ENCODE measurements around the gene RPS6KC1. TPM values are rescaled to one million over a fixed set of nuclear protein-coding genes. Genes with fewer than 3 reads are reported as not detected.

Gene RPS6KC1
- polyA plus RNA-seq, 1 donor (not counting 4 experiments of a cell fraction or from before 2014, with no cell fraction given) = 13.0 TPM

DNA sequence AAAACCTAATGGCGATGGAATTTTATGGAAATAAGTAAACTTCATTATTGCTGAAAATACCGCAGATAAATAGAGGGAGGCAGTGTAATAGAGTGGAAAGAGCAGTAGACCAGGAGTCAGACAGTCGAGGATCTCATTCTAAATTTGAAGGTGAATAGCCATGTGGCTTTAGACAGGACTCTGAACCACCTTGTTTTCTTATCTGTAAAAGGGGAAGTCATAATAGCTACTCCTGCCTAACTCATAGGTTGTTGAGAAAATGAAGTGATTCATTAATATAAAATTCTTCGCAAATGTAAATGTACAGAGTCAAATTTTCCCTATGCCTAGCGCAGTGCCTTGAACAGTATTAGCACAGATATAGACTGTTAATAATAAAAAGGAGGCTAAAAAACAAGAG, 14.8 kb downstream of the RPS6KC1 start:
- dilution Hi-C loops (cut with MboI; ENCODE audit: extremely low pct_ligation_motif_present, low sequenced_read_pairs) = no loop called here
- Histone ChIP-seq H3K9ac (ENCODE audit: control insufficient read depth, extremely low read depth, insufficient read depth, low read length) (no peak overlapping the region), H3K27ac (ENCODE audit: control insufficient read depth, insufficient read depth, low read length) (no peak overlapping the region), H2AFZ (ENCODE audit: control insufficient read depth, low read length) (no peak overlapping the region), H3K9me1 (ENCODE audit: control insufficient read depth, extremely low read depth, insufficient read depth, low read length) (no peaks in the 10 kb centered on the region), H3K4me1 (ENCODE audit: control insufficient read depth, extremely low read depth, insufficient read depth, low read length) (no peaks in the 10 kb centered on the region), H3K4me3 (ENCODE audit: control insufficient read depth in 2 of 3, extremely low read depth in 1 of 3, insufficient read depth in 2 of 3, low read depth in 1 of 3, low read length in 3 of 3) (no peak overlapping the region), H3K4me2 (ENCODE audit: control insufficient read depth, extremely low read depth, insufficient read depth, low read depth, low read length) (no peak overlapping the region), H4K20me1 (ENCODE audit: control insufficient read depth, extremely low read depth, insufficient read depth, low read length) (no peaks in the 10 kb centered on the region), H3K79me2 (ENCODE audit: control insufficient read depth, insufficient read depth, low read length) (peaks cover 5% of the 10 kb centered on the region), H3K9me3 (ENCODE audit: control insufficient read depth, low read depth, low read length) (no peaks in the 10 kb centered on the region), H3K27me3 (ENCODE audit: control insufficient read depth, extremely low read depth, insufficient read depth, low read length) (no peaks in the 10 kb centered on the region), H3K36me3 (ENCODE audit: control insufficient read depth in 2 of 2, extremely low read depth in 1 of 2, insufficient read depth in 2 of 2, low read length in 2 of 2) (peaks cover 0 to 2% of the 10 kb centered on the region in 2 experiments)
- TF ChIP-seq EZH2 (IDR thresholded peaks at IDR 0.05; ENCODE audit: low read length) = no peak
- TF ChIP-seq, protein P1, sequence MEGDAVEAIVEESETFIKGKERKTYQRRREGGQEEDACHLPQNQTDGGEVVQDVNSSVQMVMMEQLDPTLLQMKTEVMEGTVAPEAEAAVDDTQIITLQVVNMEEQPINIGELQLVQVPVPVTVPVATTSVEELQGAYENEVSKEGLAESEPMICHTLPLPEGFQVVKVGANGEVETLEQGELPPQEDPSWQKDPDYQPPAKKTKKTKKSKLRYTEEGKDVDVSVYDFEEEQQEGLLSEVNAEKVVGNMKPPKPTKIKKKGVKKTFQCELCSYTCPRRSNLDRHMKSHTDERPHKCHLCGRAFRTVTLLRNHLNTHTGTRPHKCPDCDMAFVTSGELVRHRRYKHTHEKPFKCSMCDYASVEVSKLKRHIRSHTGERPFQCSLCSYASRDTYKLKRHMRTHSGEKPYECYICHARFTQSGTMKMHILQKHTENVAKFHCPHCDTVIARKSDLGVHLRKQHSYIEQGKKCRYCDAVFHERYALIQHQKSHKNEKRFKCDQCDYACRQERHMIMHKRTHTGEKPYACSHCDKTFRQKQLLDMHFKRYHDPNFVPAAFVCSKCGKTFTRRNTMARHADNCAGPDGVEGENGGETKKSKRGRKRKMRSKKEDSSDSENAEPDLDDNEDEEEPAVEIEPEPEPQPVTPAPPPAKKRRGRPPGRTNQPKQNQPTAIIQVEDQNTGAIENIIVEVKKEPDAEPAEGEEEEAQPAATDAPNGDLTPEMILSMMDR (optimal IDR thresholded peaks at IDR 0.05 in 1 of 3, IDR thresholded peaks at IDR 0.05 in 1 of 3, conservative IDR thresholded peaks at IDR 0.05 in 1 of 3; ENCODE audit: extremely low read depth in 1 of 3, insufficient read depth in 2 of 3, low read length in 3 of 3) = no peak
- DNase-seq (ENCODE audit: low read depth, low spot score) (no peak), FAIRE-seq (no peak)

DNA sequence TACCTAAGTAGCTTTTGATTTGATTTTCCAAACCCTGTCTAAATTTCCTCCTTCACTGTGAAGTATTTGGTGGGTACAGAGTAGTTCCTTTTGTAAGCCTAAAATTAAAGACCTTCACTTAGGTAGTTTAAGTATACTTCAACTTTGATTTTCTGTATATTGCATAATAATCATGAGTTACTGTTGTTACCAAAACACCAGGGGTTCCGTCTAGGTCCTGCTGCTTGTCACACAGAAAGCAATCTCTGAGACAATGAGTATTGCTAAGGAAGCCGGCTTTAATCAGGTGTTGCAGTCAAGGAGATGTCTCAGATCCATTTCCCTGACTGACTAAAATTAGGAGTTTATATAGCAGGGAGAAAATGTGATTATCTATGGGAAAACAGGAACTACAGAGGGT, 15.3 kb downstream of the RPS6KC1 start:
- DNase-seq (ENCODE audit: low read depth, low spot score) = no peak
- H2AFZ ChIP-seq (ENCODE audit: control insufficient read depth, low read length) = no peak overlapping the region
- no peaks in the 10 kb centered on the region for H3K4me1 ChIP-seq (ENCODE audit: control insufficient read depth, extremely low read depth, insufficient read depth, low read length)
- H3K36me3 ChIP-seq (ENCODE audit: control insufficient read depth in 2 of 2, extremely low read depth in 1 of 2, insufficient read depth in 2 of 2, low read length in 2 of 2) = peaks cover 0 to 2% of the 10 kb centered on the region in 2 experiments
- no peaks in the 10 kb centered on the region for H3K9me3 ChIP-seq (ENCODE audit: control insufficient read depth, low read depth, low read length)
- H3K4me3 ChIP-seq (ENCODE audit: control insufficient read depth in 2 of 3, extremely low read depth in 1 of 3, insufficient read depth in 2 of 3, low read depth in 1 of 3, low read length in 3 of 3) = no peak overlapping the region
- no peak for TF ChIP-seq EZH2 (IDR thresholded peaks at IDR 0.05; ENCODE audit: low read length)
- TF ChIP-seq, protein P1 (optimal IDR thresholded peaks at IDR 0.05 in 1 of 3, IDR thresholded peaks at IDR 0.05 in 1 of 3, conservative IDR thresholded peaks at IDR 0.05 in 1 of 3; ENCODE audit: extremely low read depth in 1 of 3, insufficient read depth in 2 of 3, low read length in 3 of 3) = no peak
- H3K9me1 ChIP-seq (ENCODE audit: control insufficient read depth, extremely low read depth, insufficient read depth, low read length) = no peaks in the 10 kb centered on the region
- FAIRE-seq = no peak
- peaks cover 3% of the 10 kb centered on the region for H3K79me2 ChIP-seq (ENCODE audit: control insufficient read depth, insufficient read depth, low read length)
- dilution Hi-C loops (cut with MboI; ENCODE audit: extremely low pct_ligation_motif_present, low sequenced_read_pairs) = no loop called here
- H3K9ac ChIP-seq (ENCODE audit: control insufficient read depth, extremely low read depth, insufficient read depth, low read length) = no peak overlapping the region
- H3K27me3 ChIP-seq (ENCODE audit: control insufficient read depth, extremely low read depth, insufficient read depth, low read length) = no peaks in the 10 kb centered on the region
- H3K27ac ChIP-seq (ENCODE audit: control insufficient read depth, insufficient read depth, low read length) = no peak overlapping the region
- H3K4me2 ChIP-seq (ENCODE audit: control insufficient read depth, extremely low read depth, insufficient read depth, low read depth, low read length) = no peak overlapping the region
- no peaks in the 10 kb centered on the region for H4K20me1 ChIP-seq (ENCODE audit: control insufficient read depth, extremely low read depth, insufficient read depth, low read length)

All from keratinocyte (primary cell).